Hypothalamus (tissue), 51 donors: ENCODE data around the gene TAF7L.
A peak's percentile ranks its signal among the peaks of the same experiment; 100 is the strongest.
"Not testable (repeated sequence)": the region's sequence is repeated elsewhere in the genome, so short reads cannot be mapped to it uniquely, and the experiment has no call there.

ENCODE experiments used
- DNase-seq, 51 donors: peaks; one replicate each; lab custom pipeline; 2025; lab: John Stamatoyannopoulos, UW

TAF7L gene

GRCh38 chrX:101290957-101291603, at the start of gene TAF7L:
TSS of gene TAF7L (minus strand) at chrX:101291334. CDS start at chrX:101287543, 3,791 bp downstream.
- peak in 1 of 51 donors; percentile 1 for DNase-seq

- DNase-seq, result no peak
Measured at GRCh38 chrX:101337776-101338271, 46.7 kb upstream of the TAF7L start.

GRCh38 chrX:101334310-101334709, 43.2 kb upstream of the TAF7L start:
- DNase-seq, result not testable (repeated sequence)

- not testable (repeated sequence) for DNase-seq
Measured at GRCh38 chrX:101326600-101326999, 35.5 kb upstream of the TAF7L start.

- no peak for DNase-seq
Measured at GRCh38 chrX:101303790-101304189, 12.7 kb upstream of the TAF7L start.

GRCh38 chrX:101295603-101296002, 4.5 kb upstream of the TAF7L start:
- DNase-seq, result not testable (repeated sequence)

- peak in 1 of 51 donors; percentile 18 for DNase-seq
Measured at GRCh38 chrX:101287402-101287801, 3.7 kb downstream of the TAF7L start.

GRCh38 chrX:101276238-101276637, 14.9 kb downstream of the TAF7L start:
- peak in 1 of 51 donors; percentile 0 for DNase-seq

- no peak for DNase-seq
Measured at GRCh38 chrX:101274198-101274597, 16.9 kb downstream of the TAF7L start.

- peak in 2 of 51 donors; percentile 8 to 40 for DNase-seq
Measured at GRCh38 chrX:101265869-101266428, 25.2 kb downstream of the TAF7L start.

- no peak for DNase-seq
Measured at GRCh38 chrX:101263766-101264165, 27.4 kb downstream of the TAF7L start.

- no peak for DNase-seq
Measured at GRCh38 chrX:101262590-101262989, 28.5 kb downstream of the TAF7L start.

GRCh38 chrX:101260435-101260834, 30.7 kb downstream of the TAF7L start:
- DNase-seq, result no peak

GRCh38 chrX:101258259-101258581, 32.9 kb downstream of the TAF7L start:
- no peak for DNase-seq

- DNase-seq, result no peak
Measured at GRCh38 chrX:101257448-101258258, 33.5 kb downstream of the TAF7L start.

GRCh38 chrX:101252634-101253033, 38.5 kb downstream of the TAF7L start:
- no peak for DNase-seq

GRCh38 chrX:101241531-101241930, 49.6 kb downstream of the TAF7L start:
- no peak for DNase-seq

GRCh38 chrX:101237041-101237440, 54.1 kb downstream of the TAF7L start:
- DNase-seq, result no peak

- DNase-seq, result no peak
Measured at GRCh38 chrX:101232316-101232715, 58.8 kb downstream of the TAF7L start.

- no peak for DNase-seq
Measured at GRCh38 chrX:101231080-101231479, 60.1 kb downstream of the TAF7L start.

GRCh38 chrX:101230636-101231035, 60.5 kb downstream of the TAF7L start:
- DNase-seq, result no peak

GRCh38 chrX:101229170-101229569, 62.0 kb downstream of the TAF7L start:
- DNase-seq, result no peak
